Gastrocnemius medialis (tissue), 4 donors: Measurements from ENCODE around the gene SCN7A.

Experiments
- CTCF ChIP-seq, 5 experiments: fragments of 450-650 bp in 3 of 5; fragments of 200-600 bp in 2 of 5; sonication (generic) in 2 of 5; IDR thresholded peaks in 4 of 5; conservative IDR thresholded peaks in 1 of 5; 1 replicate in 4 of 5; 2 replicates in 1 of 5; pipeline ENCODE4 v1.5.1; 2016 to 2019; ENCODE audit warnings: antibody characterized with exemption in 5 of 5, mild to moderate bottlenecking in 3 of 5, moderate library complexity in 3 of 5
- POLR2A ChIP-seq, 2 donors: fragments of 450-650 bp; IDR thresholded peaks; one replicate each; pipeline ENCODE4 v1.6.1; 2017; ENCODE audit warnings: antibody characterized with exemption in 2 of 2, mild to moderate bottlenecking in 2 of 2, moderate library complexity in 2 of 2

GRCh38 chr2:166360426-166360825, 133.6 kb downstream of the SCN7A start:
- TF ChIP-seq CTCF (IDR thresholded peaks at IDR 0.05 in 4 of 5, conservative IDR thresholded peaks at IDR 0.05 in 1 of 5) (no peak), POLR2A (IDR thresholded peaks at IDR 0.05) (no peak)
